ENCODE data around the gene PRAMEF6.
"Not testable (repeated sequence)": the region's sequence is repeated elsewhere in the genome, so short reads cannot be mapped to it uniquely, and the experiment has no call there.

Gene PRAMEF6
- 0 reads per million in 4 donors for total RNA-seq

GRCh38 chr1:12947480-12947879, at the start of gene PRAMEF6:
PRAMEF6 (minus strand) TSS chr1:12947580; CDS start chr1:12942518, 5,062 bp downstream.
- DNase-seq: not testable (repeated sequence)

- DNase-seq: not testable (repeated sequence)
Measured at GRCh38 chr1:12924368-12924767, 23.0 kb downstream of the PRAMEF6 start.

GRCh38 chr1:12921749-12922148, 25.6 kb downstream of the PRAMEF6 start:
- not testable (repeated sequence) for DNase-seq

GRCh38 chr1:12916310-12916709, 31.1 kb downstream of the PRAMEF6 start, which contains the start of gene PRAMEF7:
PRAMEF7 (plus strand) TSS chr1:12916610; CDS start chr1:12917693, 1,083 bp downstream.
- not testable (repeated sequence) for DNase-seq

- not testable (repeated sequence) for DNase-seq
Measured at GRCh38 chr1:12903793-12904572, 43.4 kb downstream of the PRAMEF6 start.

- not testable (repeated sequence) for DNase-seq
Measured at GRCh38 chr1:12899186-12899585, 48.2 kb downstream of the PRAMEF6 start.

GRCh38 chr1:12898170-12898569, 49.2 kb downstream of the PRAMEF6 start, which contains the start of gene PRAMEF10:
PRAMEF10 (minus strand) TSS chr1:12898270; CDS start chr1:12895847, 2,423 bp downstream.
- DNase-seq: not testable (repeated sequence)

Measured in T-helper 1 cell (primary cell).